Measurements from ENCODE around the gene MAPK4.
"Not testable (repeated sequence)": the region's sequence is repeated elsewhere in the genome, so short reads cannot be mapped to it uniquely, and the experiment has no call there.

MAPK4 gene

GRCh38 chr18:50704357-50704940, 144.6 kb downstream of the MAPK4 start:
- Histone ChIP-seq H3K4me3 (ENCODE audit: low read length in 2 of 2) (no peak overlapping the region), H3K27ac (ENCODE audit: low read length) (no peak overlapping the region), H3K9ac (ENCODE audit: low read length in 2 of 2) (no peak overlapping the region), H3K9me3 (ENCODE audit: control insufficient read depth in 2 of 2, low read length in 2 of 2) (no peaks in the 10 kb centered on the region), H3K36me3 (ENCODE audit: control insufficient read depth in 2 of 2, insufficient read depth in 2 of 2, low read length in 2 of 2) (no peaks in the 10 kb centered on the region), H3K27me3 (ENCODE audit: control insufficient read depth in 1 of 2, insufficient read depth in 2 of 2, low read length in 2 of 2) (no peaks in the 10 kb centered on the region), H3K4me1 (ENCODE audit: control insufficient read depth, insufficient read depth, low read length) (peaks cover 5% of the 10 kb centered on the region)

GRCh38 chr18:50706199-50706598, 146.3 kb downstream of the MAPK4 start:
- Histone ChIP-seq H3K4me3 (ENCODE audit: low read length in 2 of 2) (no peak overlapping the region), H3K9ac (ENCODE audit: low read length in 2 of 2) (no peak overlapping the region), H3K9me3 (ENCODE audit: control insufficient read depth in 2 of 2, low read length in 2 of 2) (no peaks in the 10 kb centered on the region), H3K27me3 (ENCODE audit: control insufficient read depth in 1 of 2, insufficient read depth in 2 of 2, low read length in 2 of 2) (no peaks in the 10 kb centered on the region), H3K27ac (ENCODE audit: low read length) (no peak overlapping the region), H3K4me1 (ENCODE audit: control insufficient read depth, insufficient read depth, low read length) (peaks cover 5% of the 10 kb centered on the region), H3K36me3 (ENCODE audit: control insufficient read depth in 2 of 2, insufficient read depth in 2 of 2, low read length in 2 of 2) (no peaks in the 10 kb centered on the region)

GRCh38 chr18:50706651-50707050, 146.8 kb downstream of the MAPK4 start:
- no peaks in the 10 kb centered on the region for H3K9me3 ChIP-seq (ENCODE audit: control insufficient read depth in 2 of 2, low read length in 2 of 2)
- H3K4me1 ChIP-seq (ENCODE audit: control insufficient read depth, insufficient read depth, low read length): peaks cover 5% of the 10 kb centered on the region

GRCh38 chr18:50707297-50707696, 147.4 kb downstream of the MAPK4 start:
- H3K27ac ChIP-seq (ENCODE audit: low read length); H3K9me3 ChIP-seq (ENCODE audit: control insufficient read depth in 2 of 2, low read length in 2 of 2); H3K27me3 ChIP-seq (ENCODE audit: control insufficient read depth in 1 of 2, insufficient read depth in 2 of 2, low read length in 2 of 2); H3K4me1 ChIP-seq (ENCODE audit: control insufficient read depth, insufficient read depth, low read length); H3K9ac ChIP-seq (ENCODE audit: low read length in 2 of 2); H3K4me3 ChIP-seq (ENCODE audit: low read length in 2 of 2); H3K36me3 ChIP-seq (ENCODE audit: control insufficient read depth in 2 of 2, insufficient read depth in 2 of 2, low read length in 2 of 2): not testable (repeated sequence)

More at GRCh38 chr18:50706651-50707050, 146.8 kb downstream of the MAPK4 start:
- H3K9ac ChIP-seq (ENCODE audit: low read length in 2 of 2): no peak overlapping the region
- no peaks in the 10 kb centered on the region for H3K36me3 ChIP-seq (ENCODE audit: control insufficient read depth in 2 of 2, insufficient read depth in 2 of 2, low read length in 2 of 2)
- H3K4me3 ChIP-seq (ENCODE audit: low read length in 2 of 2): no peak overlapping the region
- H3K27me3 ChIP-seq (ENCODE audit: control insufficient read depth in 1 of 2, insufficient read depth in 2 of 2, low read length in 2 of 2): no peaks in the 10 kb centered on the region
- H3K27ac ChIP-seq (ENCODE audit: low read length): no peak overlapping the region

GRCh38 chr18:50707855-50708469, 148.1 kb downstream of the MAPK4 start:
- Histone ChIP-seq H3K27ac (ENCODE audit: low read length) (no peak overlapping the region), H3K9ac (ENCODE audit: low read length in 2 of 2) (no peak overlapping the region), H3K4me3 (ENCODE audit: low read length in 2 of 2) (no peak overlapping the region)

GRCh38 chr18:50709193-50709592, 149.3 kb downstream of the MAPK4 start:
- Histone ChIP-seq H3K9ac (ENCODE audit: low read length in 2 of 2) (no peak overlapping the region), H3K9me3 (ENCODE audit: control insufficient read depth in 2 of 2, low read length in 2 of 2) (no peaks in the 10 kb centered on the region), H3K4me1 (ENCODE audit: control insufficient read depth, insufficient read depth, low read length) (peaks cover 5% of the 10 kb centered on the region), H3K27ac (ENCODE audit: low read length) (no peak overlapping the region), H3K27me3 (ENCODE audit: control insufficient read depth in 1 of 2, insufficient read depth in 2 of 2, low read length in 2 of 2) (no peaks in the 10 kb centered on the region), H3K4me3 (ENCODE audit: low read length in 2 of 2) (no peak overlapping the region), H3K36me3 (ENCODE audit: control insufficient read depth in 2 of 2, insufficient read depth in 2 of 2, low read length in 2 of 2) (no peaks in the 10 kb centered on the region)

More at GRCh38 chr18:50707855-50708469, 148.1 kb downstream of the MAPK4 start:
- peaks cover 5% of the 10 kb centered on the region for H3K4me1 ChIP-seq (ENCODE audit: control insufficient read depth, insufficient read depth, low read length)
- no peaks in the 10 kb centered on the region for H3K27me3 ChIP-seq (ENCODE audit: control insufficient read depth in 1 of 2, insufficient read depth in 2 of 2, low read length in 2 of 2)
- no peaks in the 10 kb centered on the region for H3K36me3 ChIP-seq (ENCODE audit: control insufficient read depth in 2 of 2, insufficient read depth in 2 of 2, low read length in 2 of 2)
- H3K9me3 ChIP-seq (ENCODE audit: control insufficient read depth in 2 of 2, low read length in 2 of 2): no peaks in the 10 kb centered on the region

- H3K4me1 ChIP-seq (ENCODE audit: control insufficient read depth, insufficient read depth, low read length): peaks cover 5% of the 10 kb centered on the region
- no peak overlapping the region for H3K4me3 ChIP-seq (ENCODE audit: low read length in 2 of 2)
- H3K27ac ChIP-seq (ENCODE audit: low read length): no peak overlapping the region
- no peak overlapping the region for H3K9ac ChIP-seq (ENCODE audit: low read length in 2 of 2)
- no peaks in the 10 kb centered on the region for H3K9me3 ChIP-seq (ENCODE audit: control insufficient read depth in 2 of 2, low read length in 2 of 2)
- peaks cover 0 to 5% of the 10 kb centered on the region in 2 donors for H3K36me3 ChIP-seq (ENCODE audit: control insufficient read depth in 2 of 2, insufficient read depth in 2 of 2, low read length in 2 of 2)
- H3K27me3 ChIP-seq (ENCODE audit: control insufficient read depth in 1 of 2, insufficient read depth in 2 of 2, low read length in 2 of 2): no peaks in the 10 kb centered on the region
These were observed 151.5 kb downstream of the MAPK4 start for GRCh38 chr18:50711386-50711785.

GRCh38 chr18:50715919-50716318, 156.0 kb downstream of the MAPK4 start:
- Histone ChIP-seq H3K9ac (ENCODE audit: low read length in 2 of 2) (no peak overlapping the region), H3K27me3 (ENCODE audit: control insufficient read depth in 1 of 2, insufficient read depth in 2 of 2, low read length in 2 of 2) (no peaks in the 10 kb centered on the region), H3K9me3 (ENCODE audit: control insufficient read depth in 2 of 2, low read length in 2 of 2) (no peaks in the 10 kb centered on the region), H3K36me3 (ENCODE audit: control insufficient read depth in 2 of 2, insufficient read depth in 2 of 2, low read length in 2 of 2) (peaks cover 0 to 13% of the 10 kb centered on the region in 2 donors), H3K27ac (ENCODE audit: low read length) (no peak overlapping the region), H3K4me3 (ENCODE audit: low read length in 2 of 2) (no peak overlapping the region), H3K4me1 (ENCODE audit: control insufficient read depth, insufficient read depth, low read length) (no peaks in the 10 kb centered on the region)

- Histone ChIP-seq H3K9me3 (ENCODE audit: control insufficient read depth in 2 of 2, low read length in 2 of 2) (no peaks in the 10 kb centered on the region), H3K36me3 (ENCODE audit: control insufficient read depth in 2 of 2, insufficient read depth in 2 of 2, low read length in 2 of 2) (peaks cover 0 to 16% of the 10 kb centered on the region in 2 donors), H3K4me1 (ENCODE audit: control insufficient read depth, insufficient read depth, low read length) (no peaks in the 10 kb centered on the region), H3K9ac (ENCODE audit: low read length in 2 of 2) (no peak overlapping the region), H3K4me3 (ENCODE audit: low read length in 2 of 2) (no peak overlapping the region), H3K27me3 (ENCODE audit: control insufficient read depth in 1 of 2, insufficient read depth in 2 of 2, low read length in 2 of 2) (no peaks in the 10 kb centered on the region), H3K27ac (ENCODE audit: low read length) (no peak overlapping the region)
These were observed 157.0 kb downstream of the MAPK4 start for GRCh38 chr18:50716902-50717301.

- Histone ChIP-seq H3K36me3 (ENCODE audit: control insufficient read depth in 2 of 2, insufficient read depth in 2 of 2, low read length in 2 of 2) (peaks cover 0 to 21% of the 10 kb centered on the region in 2 donors), H3K27me3 (ENCODE audit: control insufficient read depth in 1 of 2, insufficient read depth in 2 of 2, low read length in 2 of 2) (no peaks in the 10 kb centered on the region), H3K27ac (ENCODE audit: low read length) (no peak overlapping the region), H3K4me3 (ENCODE audit: low read length in 2 of 2) (no peak overlapping the region), H3K9me3 (ENCODE audit: control insufficient read depth in 2 of 2, low read length in 2 of 2) (no peaks in the 10 kb centered on the region), H3K4me1 (ENCODE audit: control insufficient read depth, insufficient read depth, low read length) (no peaks in the 10 kb centered on the region), H3K9ac (ENCODE audit: low read length in 2 of 2) (no peak overlapping the region)
These were observed 157.7 kb downstream of the MAPK4 start for GRCh38 chr18:50717563-50717962.
